Loucy (cell line): ENCODE measurements around the gene NHSL2.

Source experiments
- EZH2phosphoT487 ChIP-seq: fragments of 200-600 bp; IDR thresholded peaks from 2 replicates; pipeline ENCODE4 v1.6.1; 2018; ENCODE audit warnings: antibody characterized with exemption, mild to moderate bottlenecking, moderate library complexity, borderline replicate concordance
- TF ChIP-seq, protein P1 (sequence below): fragments of 200-600 bp; sonication (generic); conservative IDR thresholded peaks from 2 replicates; pipeline ENCODE4 v1.5.1; 2014; ENCODE audit warnings: mild to moderate bottlenecking, antibody characterized with exemption, low read length

DNA sequence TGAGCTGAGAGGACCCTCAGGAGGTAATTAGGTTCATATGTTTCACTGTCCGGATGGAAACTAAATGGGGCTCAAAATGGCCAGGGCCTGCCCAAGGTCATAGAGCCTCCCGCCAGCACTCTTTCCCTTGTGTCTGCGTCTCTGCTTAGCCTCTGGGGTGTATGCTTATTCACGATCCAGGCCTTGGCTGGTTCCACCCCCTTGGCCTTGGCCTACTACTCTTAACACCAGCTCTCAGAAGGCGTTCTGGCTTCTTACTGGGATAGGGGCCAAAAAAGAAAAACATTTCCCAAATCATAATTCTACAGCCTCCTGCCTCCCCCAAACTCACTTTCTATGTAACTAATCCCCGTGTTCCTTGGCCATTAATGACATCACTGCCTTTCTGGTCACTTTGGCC, 152.3 kb downstream of the NHSL2 start:
- TF ChIP-seq, protein P1, sequence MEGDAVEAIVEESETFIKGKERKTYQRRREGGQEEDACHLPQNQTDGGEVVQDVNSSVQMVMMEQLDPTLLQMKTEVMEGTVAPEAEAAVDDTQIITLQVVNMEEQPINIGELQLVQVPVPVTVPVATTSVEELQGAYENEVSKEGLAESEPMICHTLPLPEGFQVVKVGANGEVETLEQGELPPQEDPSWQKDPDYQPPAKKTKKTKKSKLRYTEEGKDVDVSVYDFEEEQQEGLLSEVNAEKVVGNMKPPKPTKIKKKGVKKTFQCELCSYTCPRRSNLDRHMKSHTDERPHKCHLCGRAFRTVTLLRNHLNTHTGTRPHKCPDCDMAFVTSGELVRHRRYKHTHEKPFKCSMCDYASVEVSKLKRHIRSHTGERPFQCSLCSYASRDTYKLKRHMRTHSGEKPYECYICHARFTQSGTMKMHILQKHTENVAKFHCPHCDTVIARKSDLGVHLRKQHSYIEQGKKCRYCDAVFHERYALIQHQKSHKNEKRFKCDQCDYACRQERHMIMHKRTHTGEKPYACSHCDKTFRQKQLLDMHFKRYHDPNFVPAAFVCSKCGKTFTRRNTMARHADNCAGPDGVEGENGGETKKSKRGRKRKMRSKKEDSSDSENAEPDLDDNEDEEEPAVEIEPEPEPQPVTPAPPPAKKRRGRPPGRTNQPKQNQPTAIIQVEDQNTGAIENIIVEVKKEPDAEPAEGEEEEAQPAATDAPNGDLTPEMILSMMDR = no peak
- no peak for TF ChIP-seq EZH2phosphoT487
